H9 (cell line): ENCODE data around the gene CD300A. TPM values are rescaled to one million over a fixed set of nuclear protein-coding genes. Genes with fewer than 3 reads are reported as not detected.

Experiments used
- DNase-seq: peaks from one replicate; pipeline ENCODE4 v3.0.0-alpha.2; 2017
- H2AFZ ChIP-seq: one replicate; pipeline ENCODE4 v1.6.1; 2013; ENCODE audit warnings: mild to moderate bottlenecking, low read length, control low read depth, moderate library complexity
- H2AK5ac ChIP-seq: 2 replicates; pipeline ENCODE4 v1.6.1; 2013; ENCODE audit warnings: low read length, control low read depth, mixed read lengths; ENCODE audit not compliant: insufficient read length
- H2BK120ac ChIP-seq: one replicate; pipeline ENCODE4 v1.6.1; 2013; ENCODE audit warnings: low read depth, mild to moderate bottlenecking, low read length, control low read depth, inconsistent platforms; ENCODE audit not compliant: poor library complexity, severe bottlenecking
- H2BK12ac ChIP-seq: 2 replicates; pipeline ENCODE4 v1.6.1; 2013; ENCODE audit warnings: low read length, control low read depth, mixed read lengths, low read depth; ENCODE audit not compliant: insufficient read length
- H2BK15ac ChIP-seq: 2 replicates; pipeline ENCODE4 v1.6.1; 2013; ENCODE audit warnings: low read depth, low read length, control low read depth
- H2BK20ac ChIP-seq: one replicate; pipeline ENCODE4 v1.6.1; 2013; ENCODE audit warnings: low read depth, mild to moderate bottlenecking, low read length, control low read depth, inconsistent platforms; ENCODE audit not compliant: poor library complexity, severe bottlenecking
- H2BK5ac ChIP-seq: 2 replicates; pipeline ENCODE4 v1.6.1; 2013; ENCODE audit warnings: low read length, control low read depth, mixed read lengths; ENCODE audit not compliant: insufficient read length
- H3K14ac ChIP-seq: 2 replicates; pipeline ENCODE4 v1.6.1; 2013; ENCODE audit warnings: low read length, control low read depth; ENCODE audit not compliant: insufficient read depth
- H3K18ac ChIP-seq: 2 replicates; pipeline ENCODE4 v1.6.1; 2013; ENCODE audit warnings: low read depth, mild to moderate bottlenecking, mixed read lengths, low read length, control low read depth; ENCODE audit not compliant: insufficient read length
- H3K23ac ChIP-seq: 2 replicates; pipeline ENCODE4 v1.6.1; 2013; ENCODE audit warnings: low read length, control low read depth, mixed read lengths, low read depth; ENCODE audit not compliant: insufficient read length
- H3K23me2 ChIP-seq: 2 replicates; pipeline ENCODE4 v1.6.1; 2013; ENCODE audit warnings: low read depth, mild to moderate bottlenecking, mixed read lengths, low read length, control low read depth; ENCODE audit not compliant: insufficient read length, poor library complexity, severe bottlenecking
- H3K27ac ChIP-seq: 2 replicates; pipeline ENCODE4 v1.5.1; 2013; ENCODE audit warnings: low read length, control low read depth, mixed read lengths, low read depth; ENCODE audit not compliant: insufficient read length
- H3K27me3 ChIP-seq: 2 replicates; pipeline ENCODE4 v1.6.1; 2013; ENCODE audit warnings: low read length, control low read depth, inconsistent platforms; ENCODE audit not compliant: insufficient read depth
- H3K4ac ChIP-seq: 2 replicates; pipeline ENCODE4 v1.6.1; 2013; ENCODE audit warnings: low read depth, mild to moderate bottlenecking, control low read depth, inconsistent platforms, low read length, moderate library complexity
- H3K4me1 ChIP-seq: 2 replicates; pipeline ENCODE4 v1.6.1; 2013; ENCODE audit warnings: low read length, control low read depth, inconsistent platforms; ENCODE audit not compliant: insufficient read depth
- H3K4me2 ChIP-seq: 2 replicates; pipeline ENCODE4 v1.6.1; 2013; ENCODE audit warnings: low read length, control low read depth, mixed read lengths; ENCODE audit not compliant: insufficient read length, insufficient read depth
- H3K56ac ChIP-seq: 2 replicates; pipeline ENCODE4 v1.6.1; 2013; ENCODE audit warnings: low read depth, mild to moderate bottlenecking, mixed read lengths, low read length, control low read depth; ENCODE audit not compliant: insufficient read length
- H3K79me1 ChIP-seq: 2 replicates; pipeline ENCODE4 v1.6.1; 2013; ENCODE audit warnings: low read depth, mild to moderate bottlenecking, moderate library complexity, low read length, control low read depth, inconsistent platforms; ENCODE audit not compliant: insufficient read depth, poor library complexity, severe bottlenecking
- H3K79me2 ChIP-seq: 2 replicates; pipeline ENCODE4 v1.6.1; 2013; ENCODE audit warnings: low read length, control low read depth, inconsistent platforms; ENCODE audit not compliant: insufficient read depth
- H3K9ac ChIP-seq: 2 replicates; pipeline ENCODE4 v1.6.1; 2013; ENCODE audit warnings: low read length, control low read depth, mixed read lengths; ENCODE audit not compliant: insufficient read length; ENCODE audit errors: extremely low read depth
- H3K9me3 ChIP-seq: one replicate; pipeline ENCODE4 v1.6.1; 2013; ENCODE audit warnings: low read depth, low read length, inconsistent platforms; ENCODE audit not compliant: control insufficient read depth
- H3T11ph ChIP-seq: one replicate; pipeline ENCODE4 v1.6.1; 2013; ENCODE audit warnings: mild to moderate bottlenecking, low read length, control low read depth, inconsistent platforms
- H4K20me1 ChIP-seq: one replicate; pipeline ENCODE4 v1.6.1; 2013; ENCODE audit not compliant: control insufficient read depth, insufficient read length, insufficient read depth
- H4K5ac ChIP-seq: 2 replicates; pipeline ENCODE4 v1.6.1; 2013; ENCODE audit warnings: low read depth, mild to moderate bottlenecking, mixed read lengths, low read length, control low read depth; ENCODE audit not compliant: insufficient read length
- H4K8ac ChIP-seq: replicated peaks from 2 replicates; pipeline ENCODE4 v1.6.1; 2013; ENCODE audit warnings: low read length, control low read depth, mixed read lengths, low read depth; ENCODE audit not compliant: insufficient read length
- H4K91ac ChIP-seq: 2 replicates; pipeline ENCODE4 v1.6.1; 2013; ENCODE audit warnings: low read depth, mild to moderate bottlenecking, moderate library complexity, mixed read lengths, low read length, control low read depth; ENCODE audit not compliant: insufficient read length
- H3K27ac Mint-ChIP-seq, 3 experiments: 2 replicates in 2 of 3; 3 replicates in 1 of 3; pipeline ENCODE4 v1.8.0; 2020 to 2021; ENCODE audit warnings: mixed read lengths in 3 of 3, mild to moderate bottlenecking in 1 of 3, moderate library complexity in 1 of 3
- H3K27me3 Mint-ChIP-seq: 2 replicates; pipeline ENCODE4 v1.8.0; 2021; ENCODE audit warnings: low read depth, mild to moderate bottlenecking, moderate library complexity, mixed read lengths
- H3K36me3 Mint-ChIP-seq, 3 experiments: 2 replicates in 2 of 3; 3 replicates in 1 of 3; pipeline ENCODE4 v1.8.0; 2020 to 2021; ENCODE audit warnings: low read depth in 3 of 3, mixed read lengths in 3 of 3; ENCODE audit not compliant: insufficient read depth in 1 of 3
- H3K4me1 Mint-ChIP-seq, 2 experiments: 2 replicates each; pipeline ENCODE4 v1.8.0; 2020; ENCODE audit warnings: mixed read lengths in 2 of 2
- H3K4me3 Mint-ChIP-seq, 2 experiments: 2 replicates in 1 of 2; 3 replicates in 1 of 2; pipeline ENCODE4 v1.8.0; 2020 to 2021; ENCODE audit warnings: mild to moderate bottlenecking in 2 of 2, mixed read lengths in 2 of 2, moderate library complexity in 1 of 2
- H3K9me3 Mint-ChIP-seq, 2 experiments: 2 replicates in 1 of 2; 3 replicates in 1 of 2; pipeline ENCODE4 v1.8.0; 2020; ENCODE audit warnings: mild to moderate bottlenecking in 2 of 2, mixed read lengths in 2 of 2, moderate library complexity in 1 of 2
- CTCF ChIP-seq: fragments of 200-600 bp; sonication (generic); conservative IDR thresholded peaks from 3 replicates; pipeline ENCODE4 v1.8.0; 2021; ENCODE audit warnings: antibody characterized with exemption, mild to moderate bottlenecking
- WGBS: extraction: QIAGEN DNeasy Blood & Tissue Kit; methylation state at CpG from one replicate; pipeline ENCODE4 v1.1.7; 2013; ENCODE audit warnings: missing lambda C conversion rate, low lambda C conversion rate, mixed read lengths; ENCODE audit not compliant: insufficient read length; ENCODE audit errors: extremely low coverage; 5-methylcytosine and 5-hydroxymethylcytosine counted together
- total RNA-seq: library from RNA; stranded (reverse); gene quantifications from 2 replicates; pipeline ENCODE4 v1.2.1, GENCODE V29; 2021

Gene CD300A
- total RNA-seq, 1 experiment from 2014 or later: not detected

GRCh38 chr17:74455821-74456220, 10.6 kb upstream of the CD300A start:
- no CpG with 5 or more reads among the region's 5 CpGs for WGBS
- H3K18ac ChIP-seq: no peak overlapping the region
- no peak overlapping the region for H2BK20ac ChIP-seq
- no peak overlapping the region for H3K9ac ChIP-seq
- no peak for TF ChIP-seq CTCF
- no peak overlapping the region for H3K27ac ChIP-seq
- no peak overlapping the region for H3K23ac ChIP-seq
- H3K9me3 ChIP-seq: no peaks in the 10 kb centered on the region
- Mint-ChIP-seq H3K27me3 (peaks cover 61% of the 10 kb centered on the region), H3K4me3 (no peak overlapping the region; a peak in 1 of 5 replicates), H3K36me3 (no peaks in the 10 kb centered on the region), H3K4me1 (peaks cover 36 to 50% of the 10 kb centered on the region in 2 experiments), H3K27ac (no peak overlapping the region), H3K9me3 (no peaks in the 10 kb centered on the region)
- H3K23me2 ChIP-seq: peaks cover 7% of the 10 kb centered on the region
- no peak overlapping the region for H2BK120ac ChIP-seq
- no peak overlapping the region for H4K8ac ChIP-seq
- no peak for DNase-seq
- no peak overlapping the region for H2BK5ac ChIP-seq
- no peak overlapping the region for H3T11ph ChIP-seq
- H3K79me2 ChIP-seq: no peaks in the 10 kb centered on the region
- peaks cover 6% of the 10 kb centered on the region; the same call in 1 of the 2 replicates for H3K4me1 ChIP-seq
- H3K27me3 ChIP-seq: peaks cover 11% of the 10 kb centered on the region; the same call in 1 of the 2 replicates
- no peak overlapping the region for H2AK5ac ChIP-seq
- H4K20me1 ChIP-seq: no peaks in the 10 kb centered on the region
- H3K56ac ChIP-seq: no peak overlapping the region
- H3K4me2 ChIP-seq: no peak overlapping the region
- H3K14ac ChIP-seq: no peak overlapping the region
- H2BK15ac ChIP-seq: no peak overlapping the region
- no peak overlapping the region for H4K5ac ChIP-seq
- no peak overlapping the region for H2AFZ ChIP-seq
- no peak overlapping the region for H2BK12ac ChIP-seq
- no peaks in the 10 kb centered on the region for H3K79me1 ChIP-seq
- no peak overlapping the region for H4K91ac ChIP-seq
- H3K4ac ChIP-seq: no peak overlapping the region
